Mucosa of rectum (tissue), 2 donors: ENCODE measurements around the gene NNT.
A peak's percentile ranks its signal among the peaks of the same experiment; 100 is the strongest.
"Not testable (repeated sequence)": the region's sequence is repeated elsewhere in the genome, so short reads cannot be mapped to it uniquely, and the experiment has no call there.

Experiments used
- H3K27ac ChIP-seq, 2 donors: one replicate each; pipeline ENCODE4 v1.7.0; 2013; ENCODE audit warnings: inconsistent platforms in 2 of 2, low read depth in 2 of 2, low read length in 2 of 2
- H3K27me3 ChIP-seq, 2 donors: one replicate each; pipeline ENCODE4 v1.7.0; 2013; ENCODE audit warnings: low read length in 2 of 2; ENCODE audit not compliant: control insufficient read depth in 2 of 2, insufficient read depth in 2 of 2
- H3K36me3 ChIP-seq, 2 donors: one replicate each; pipeline ENCODE4 v1.7.0; 2013; ENCODE audit warnings: low read length in 2 of 2; ENCODE audit not compliant: control insufficient read depth in 2 of 2, insufficient read depth in 2 of 2
- H3K4me1 ChIP-seq, 2 donors: one replicate each; pipeline ENCODE4 v1.7.0; 2013; ENCODE audit warnings: low read length in 2 of 2, mild to moderate bottlenecking in 1 of 2; ENCODE audit not compliant: control insufficient read depth in 2 of 2, insufficient read depth in 2 of 2
- H3K4me3 ChIP-seq, 2 donors: one replicate each; pipeline ENCODE4 v1.7.0; 2013; ENCODE audit warnings: low read length in 2 of 2
- H3K9ac ChIP-seq, 2 donors: one replicate each; pipeline ENCODE4 v1.7.0; 2013; ENCODE audit warnings: low read length in 2 of 2, low read depth in 1 of 2, mild to moderate bottlenecking in 1 of 2
- H3K9me3 ChIP-seq, 2 donors: one replicate each; pipeline ENCODE4 v1.7.0; 2013; ENCODE audit warnings: low read length in 2 of 2; ENCODE audit not compliant: control insufficient read depth in 2 of 2
- donor health status: healthy.
- donor health status: Normal muscosa, but diverticular disease.

The NNT gene

GRCh38 chr5:43602461-43603343 lies at the start of gene NNT:
Gene NNT, plus strand, starts transcription at chr5:43603180. Its CDS starts 6,016 bp downstream, at chr5:43609196.
- no peaks in the 10 kb centered on the region for H3K36me3 ChIP-seq
- H3K4me1 ChIP-seq: peaks cover 7 to 17% of the 10 kb centered on the region in 2 donors
- H3K9ac ChIP-seq: peak within 1 kb of the TSS; percentile 87 to 95
- H3K27me3 ChIP-seq: no peaks in the 10 kb centered on the region
- H3K4me3 ChIP-seq: peak within 1 kb of the TSS; percentile 88 to 97
- peak within 1 kb of the TSS; percentile 79 to 85 for H3K27ac ChIP-seq
- H3K9me3 ChIP-seq: no peaks in the 10 kb centered on the region

- no peaks in the 10 kb centered on the region for H3K9me3 ChIP-seq
- no peak overlapping the region for H3K9ac ChIP-seq
- H3K4me3 ChIP-seq: no peak overlapping the region
- no peak overlapping the region for H3K27ac ChIP-seq
- peaks cover 10 to 17% of the 10 kb centered on the region in 2 donors for H3K4me1 ChIP-seq
- no peaks in the 10 kb centered on the region for H3K27me3 ChIP-seq
- peaks cover 3 to 21% of the 10 kb centered on the region in 2 donors for H3K36me3 ChIP-seq
Observed at GRCh38 chr5:43553381-43553780, 49.6 kb upstream of the NNT start.

- H3K9ac ChIP-seq: no peak overlapping the region
- no peak overlapping the region for H3K27ac ChIP-seq
- H3K9me3 ChIP-seq: no peaks in the 10 kb centered on the region
- no peaks in the 10 kb centered on the region for H3K27me3 ChIP-seq
- peaks cover 3 to 17% of the 10 kb centered on the region in 2 donors for H3K36me3 ChIP-seq
- H3K4me3 ChIP-seq: peak overlapping the region in 1 of 2 donors; percentile 5
- H3K4me1 ChIP-seq: peaks cover 10 to 17% of the 10 kb centered on the region in 2 donors
Observed at GRCh38 chr5:43554497-43554896, 48.5 kb upstream of the NNT start.

GRCh38 chr5:43555895-43556606 lies 46.9 kb upstream of the NNT start:
- H3K27me3 ChIP-seq: no peaks in the 10 kb centered on the region
- peaks cover 0 to 16% of the 10 kb centered on the region in 2 donors for H3K36me3 ChIP-seq
- H3K9me3 ChIP-seq: no peaks in the 10 kb centered on the region
- H3K27ac ChIP-seq: peak overlapping the region; percentile 91 to 94
- peaks cover 10 to 17% of the 10 kb centered on the region in 2 donors for H3K4me1 ChIP-seq
- peak overlapping the region; percentile 79 to 92 for H3K4me3 ChIP-seq
- peak overlapping the region; percentile 82 to 87 for H3K9ac ChIP-seq

- H3K4me3 ChIP-seq: peak overlapping the region; percentile 79 to 92
- peak overlapping the region; percentile 91 to 94 for H3K27ac ChIP-seq
- peaks cover 0 to 11% of the 10 kb centered on the region in 2 donors for H3K36me3 ChIP-seq
- not testable (repeated sequence) for H3K27me3 ChIP-seq, H3K9me3 ChIP-seq
- H3K4me1 ChIP-seq: peaks cover 10 to 17% of the 10 kb centered on the region in 2 donors
- peak overlapping the region; percentile 82 to 87 for H3K9ac ChIP-seq
Observed at GRCh38 chr5:43556607-43556856, 46.4 kb upstream of the NNT start.

GRCh38 chr5:43556857-43557542 lies 46.0 kb upstream of the NNT start, which contains the start of gene PAIP1:
Gene PAIP1, minus strand, starts transcription at chr5:43557077. Its CDS starts 231 bp downstream, at chr5:43556846.
- Histone ChIP-seq H3K9me3 (no peaks in the 10 kb centered on the region), H3K9ac (peak within 1 kb of the TSS; percentile 82 to 87), H3K4me1 (peaks cover 10 to 17% of the 10 kb centered on the region in 2 donors), H3K36me3 (peaks cover 0 to 8% of the 10 kb centered on the region in 2 donors), H3K27ac (peak within 1 kb of the TSS; percentile 91 to 94), H3K27me3 (no peaks in the 10 kb centered on the region), H3K4me3 (peak within 1 kb of the TSS; percentile 79 to 92)

- Histone ChIP-seq H3K9ac (no peak overlapping the region), H3K9me3 (no peaks in the 10 kb centered on the region), H3K4me1 (peaks cover 3 to 10% of the 10 kb centered on the region in 2 donors), H3K36me3 (no peaks in the 10 kb centered on the region), H3K27me3 (no peaks in the 10 kb centered on the region), H3K27ac (no peak overlapping the region), H3K4me3 (no peak overlapping the region)
Observed at GRCh38 chr5:43560128-43560527, 42.9 kb upstream of the NNT start.

- H3K27ac ChIP-seq: no peak overlapping the region
- H3K4me1 ChIP-seq: peaks cover 2 to 3% of the 10 kb centered on the region in 2 donors
- no peaks in the 10 kb centered on the region for H3K27me3 ChIP-seq
- H3K36me3 ChIP-seq: no peaks in the 10 kb centered on the region
- no peak overlapping the region for H3K9ac ChIP-seq
- H3K9me3 ChIP-seq: no peaks in the 10 kb centered on the region
- no peak overlapping the region for H3K4me3 ChIP-seq
Observed at GRCh38 chr5:43561356-43561755, 41.6 kb upstream of the NNT start.

- Histone ChIP-seq H3K4me3 (no peak overlapping the region), H3K27me3 (no peaks in the 10 kb centered on the region), H3K9me3 (no peaks in the 10 kb centered on the region), H3K4me1 (no peaks in the 10 kb centered on the region), H3K27ac (no peak overlapping the region), H3K36me3 (no peaks in the 10 kb centered on the region), H3K9ac (no peak overlapping the region)
Observed at GRCh38 chr5:43563321-43563720, 39.7 kb upstream of the NNT start.
